GM12878 (cell line): ENCODE data around the gene TSPAN5. TPM values are rescaled to one million over a fixed set of nuclear protein-coding genes. Genes with fewer than 3 reads are reported as not detected.

Source experiments
- ATAC-seq: fragments of 200-7000 bp; cut with Tn5 transposase; 3 replicates; pipeline ENCODE4 v1.9.1; 2020; ENCODE audit warnings: mild to moderate bottlenecking, moderate library complexity
- BruUV-seq: library from RNA; stranded (reverse); fragments of 400-500 nt; replicated peaks from 2 replicates; lab custom pipeline; 2021; lab: Mats Ljungman, UMichigan
- CTCF ChIA-PET: fragments of 300-600 bp; sonication (Branson Sonifier 250); formaldehyde crosslinking; extraction: SDS; loops from one replicate; lab custom pipeline; 2021; ENCODE audit warnings: inconsistent platforms; lab: Yijun Ruan, JAX
- POLR2A ChIA-PET: fragments of 350-600 bp; formaldehyde crosslinking; extraction: SDS; loops from one replicate; lab custom pipeline; 2021; ENCODE audit warnings: inconsistent platforms; lab: Charles Lee
- RAD21 ChIA-PET: fragments of 300-600 bp; sonication (Branson Sonifier 250); formaldehyde crosslinking; loops from one replicate; lab custom pipeline; 2023; ENCODE audit warnings: antibody characterized with exemption; ENCODE audit not compliant: unreplicated experiment; lab: Charles Lee
- SMC1A ChIA-PET: fragments of 300-600 bp; sonication (Branson Sonifier 250); formaldehyde crosslinking; loops from one replicate; lab custom pipeline; 2023; ENCODE audit not compliant: unreplicated experiment, uncharacterized antibody; lab: Charles Lee
- DNase-seq: peaks from one replicate; pipeline ENCODE4 v3.0.0-alpha.2; 2011; ENCODE audit warnings: low read depth, low spot score
- FAIRE-seq: peaks from 3 replicates; lab custom pipeline; 2011; peaks lifted over from hg19 to GRCh38; lab: Jason Lieb, UNC
- H2AFZ ChIP-seq: 2 replicates; pipeline ENCODE4 v1.6.0; 2011; ENCODE audit warnings: low read depth, low read length, control low read depth; ENCODE audit not compliant: control insufficient read depth
- H3K27ac ChIP-seq: 2 replicates; pipeline ENCODE4 v1.5.1; 2011; ENCODE audit warnings: control low read depth; ENCODE audit not compliant: control insufficient read depth, insufficient read depth
- H3K27me3 ChIP-seq, 2 experiments: replicated peaks in 1 of 2; 2 replicates each; pipeline versions ENCODE4 v1.6.0 to v1.6.1; 2011; ENCODE audit warnings: low read length in 1 of 2; ENCODE audit not compliant: control insufficient read depth in 2 of 2, insufficient read depth in 2 of 2
- H3K36me3 ChIP-seq, 2 experiments: 2 replicates each; pipeline ENCODE4 v1.5.1; 2011; ENCODE audit warnings: low read length in 1 of 2; ENCODE audit not compliant: control insufficient read depth in 2 of 2, insufficient read depth in 2 of 2
- H3K4me1 ChIP-seq: 2 replicates; pipeline ENCODE4 v1.6.1; 2011; ENCODE audit warnings: mild to moderate bottlenecking, low read length, moderate library complexity, mixed read lengths; ENCODE audit not compliant: control insufficient read depth, insufficient read depth
- H3K4me2 ChIP-seq: 2 replicates; pipeline ENCODE4 v1.6.0; 2011; ENCODE audit warnings: control low read depth; ENCODE audit not compliant: control insufficient read depth, insufficient read depth
- H3K4me3 ChIP-seq: fragments of 200-600 bp; sonication (generic); 2 replicates; pipeline ENCODE4 v1.5.1; 2016
- H3K79me2 ChIP-seq: 2 replicates; pipeline ENCODE4 v1.6.0; 2011; ENCODE audit warnings: low read length; ENCODE audit not compliant: control insufficient read depth, insufficient read depth
- H3K9ac ChIP-seq: 2 replicates; pipeline ENCODE4 v1.8.0; 2011; ENCODE audit warnings: low read length, control low read depth, mixed read lengths; ENCODE audit not compliant: control insufficient read depth, insufficient read depth
- H3K9me3 ChIP-seq: replicated peaks from 3 replicates; pipeline ENCODE4 v1.5.1; 2011; ENCODE audit warnings: mild to moderate bottlenecking, low read length; ENCODE audit not compliant: control insufficient read depth, insufficient read depth
- H4K20me1 ChIP-seq: 2 replicates; pipeline ENCODE4 v1.6.0; 2011; ENCODE audit not compliant: control insufficient read depth, insufficient read depth
- DPF2 ChIP-seq: fragments of 450-650 bp; IDR thresholded peaks from 2 replicates; pipeline ENCODE4 v1.6.1; 2017; ENCODE audit warnings: mild to moderate bottlenecking
- EZH2 ChIP-seq: IDR thresholded peaks from 2 replicates; pipeline ENCODE4 v1.6.1; 2012; ENCODE audit warnings: low read depth, mild to moderate bottlenecking, control low read depth, inconsistent platforms, low read length, borderline replicate concordance; ENCODE audit not compliant: control insufficient read depth
- HDAC2 ChIP-seq: fragments of 200-600 bp; sonication (generic); IDR thresholded peaks from 2 replicates; pipeline ENCODE4 v1.6.1; 2017
- KAT2A ChIP-seq: conservative IDR thresholded peaks from 2 replicates; pipeline ENCODE4 v1.6.1; 2011; ENCODE audit warnings: low read depth, low read length; ENCODE audit not compliant: control insufficient read depth
- LARP7 ChIP-seq: fragments of 450-650 bp; IDR thresholded peaks from 2 replicates; pipeline ENCODE4 v1.6.1; 2017; ENCODE audit warnings: mild to moderate bottlenecking
- MEF2B ChIP-seq: fragments of 450-650 bp; IDR thresholded peaks from 2 replicates; pipeline ENCODE4 v1.6.1; 2018; ENCODE audit warnings: mild to moderate bottlenecking, moderate library complexity; ENCODE audit not compliant: partially characterized antibody, poor library complexity, severe bottlenecking
- PAX5 ChIP-seq: IDR thresholded peaks from 2 replicates; pipeline ENCODE4 v1.6.1; 2011; ENCODE audit warnings: low read depth, low read length, borderline replicate concordance
- PAX8 ChIP-seq: fragments of 450-650 bp; IDR thresholded peaks from 2 replicates; pipeline ENCODE4 v1.6.1; 2017; ENCODE audit warnings: mild to moderate bottlenecking, moderate library complexity
- PKNOX1 ChIP-seq: fragments of 450-650 bp; IDR thresholded peaks from 2 replicates; pipeline ENCODE4 v1.6.1; 2016; ENCODE audit warnings: mild to moderate bottlenecking
- POU2F2 ChIP-seq: IDR thresholded peaks from 3 replicates; pipeline ENCODE4 v1.6.1; 2011; ENCODE audit warnings: low read depth, mild to moderate bottlenecking, low read length, borderline replicate concordance
- SMAD5 ChIP-seq: IDR thresholded peaks from 2 replicates; pipeline ENCODE4 v1.6.1; 2016; ENCODE audit warnings: antibody characterized with exemption, low read depth
- SREBF1 ChIP-seq: IDR thresholded peaks from 2 replicates; pipeline ENCODE4 v1.6.1; 2012; ENCODE audit warnings: mild to moderate bottlenecking, low read length
- WRNIP1 ChIP-seq: IDR thresholded peaks from 2 replicates; pipeline ENCODE4 v1.6.1; 2011; ENCODE audit warnings: low read depth, low read length, improper control_type of control experiment, borderline replicate concordance
- ZBTB33 ChIP-seq: fragments of 450-650 bp; IDR thresholded peaks from 2 replicates; pipeline ENCODE4 v1.6.1; 2017; ENCODE audit warnings: mild to moderate bottlenecking
- ZZZ3 ChIP-seq: IDR thresholded peaks from 2 replicates; pipeline ENCODE4 v1.6.1; 2011; ENCODE audit warnings: low read depth; ENCODE audit not compliant: control insufficient read depth, insufficient read length
- WGBS: methylation state at CpG from one replicate; pipeline ENCODE4 v1.1.6; 2016; ENCODE audit warnings: low lambda C conversion rate; ENCODE audit not compliant: insufficient replicate concordance, insufficient coverage; ENCODE audit errors: missing lambda C conversion rate; 5-methylcytosine and 5-hydroxymethylcytosine counted together
- in situ Hi-C: fragments of 300-500 bp; cut with MboI; formaldehyde crosslinking; loops from 9 replicates; pipeline ENCODE4 v1.14.3; 2018; ENCODE audit warnings: mixed read lengths
- intact Hi-C: fragments of 100-400 bp; cut with micrococcal nuclease; formaldehyde crosslinking; loops from one replicate; pipeline ENCODE4 v1.14.2; 2022; ENCODE audit not compliant: unreplicated experiment
- polyA plus RNA-seq, 11 experiments: library from polyadenylated mRNA; depleted of rRNA in 4 of 11; unstranded in 6 of 11; stranded (reverse) in 5 of 11; fragments of >200 nt; fragmentation: Nextera tagmentation in 4 of 11; fragmentation: Illumina TruSeq in 1 of 11; extraction: Ambion mirVana in 4 of 11; extraction: Trizol in 1 of 11; gene quantifications; 1 replicate in 1 of 11; 2 replicates in 10 of 11; pipeline versions ENCODE4 v1.2.1 to v1.2.3, GENCODE V29; 2011 to 2016; ENCODE audit warnings: inconsistent platforms in 2 of 11, missing spikeins in 2 of 11, low read depth in 1 of 11
- total RNA-seq, 4 experiments: library from RNA; depleted of rRNA in 3 of 4; stranded (reverse); fragments of >200 nt in 3 of 4; fragmentation: Illumina TruSeq in 1 of 4; extraction: Trizol in 1 of 4; gene quantifications; 2 replicates each; pipeline versions ENCODE4 v1.2.1 to v1.2.3, GENCODE V29; 2013 to 2021
- TF ChIP-seq, protein P1 (sequence below): IDR thresholded peaks from 2 replicates; pipeline ENCODE4 v1.6.1; 2011; ENCODE audit warnings: low read depth, low read length, improper control_type of control experiment, borderline replicate concordance
- TF ChIP-seq, protein P2 (sequence below): fragments of 450-650 bp; IDR thresholded peaks from 2 replicates; pipeline ENCODE4 v1.6.1; 2017; ENCODE audit warnings: borderline replicate concordance

Gene TSPAN5
- total and polyA plus RNA-seq, 10 of the 15 experiments (the other 5 are each of a cell fraction or from before 2014, with no cell fraction given) = 0.09 to 8.2 (median 0.27) TPM

GRCh38 chr4:98527534-98528269 lies 130.7 kb downstream of the TSPAN5 start (continued):
- TF ChIP-seq PKNOX1 (no peak), EZH2 (no peak), POU2F2 (no peak), KAT2A (no peak), HDAC2 (no peak)
- TF ChIP-seq, protein P1, sequence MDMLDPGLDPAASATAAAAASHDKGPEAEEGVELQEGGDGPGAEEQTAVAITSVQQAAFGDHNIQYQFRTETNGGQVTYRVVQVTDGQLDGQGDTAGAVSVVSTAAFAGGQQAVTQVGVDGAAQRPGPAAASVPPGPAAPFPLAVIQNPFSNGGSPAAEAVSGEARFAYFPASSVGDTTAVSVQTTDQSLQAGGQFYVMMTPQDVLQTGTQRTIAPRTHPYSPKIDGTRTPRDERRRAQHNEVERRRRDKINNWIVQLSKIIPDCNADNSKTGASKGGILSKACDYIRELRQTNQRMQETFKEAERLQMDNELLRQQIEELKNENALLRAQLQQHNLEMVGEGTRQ = no peak

DNA sequence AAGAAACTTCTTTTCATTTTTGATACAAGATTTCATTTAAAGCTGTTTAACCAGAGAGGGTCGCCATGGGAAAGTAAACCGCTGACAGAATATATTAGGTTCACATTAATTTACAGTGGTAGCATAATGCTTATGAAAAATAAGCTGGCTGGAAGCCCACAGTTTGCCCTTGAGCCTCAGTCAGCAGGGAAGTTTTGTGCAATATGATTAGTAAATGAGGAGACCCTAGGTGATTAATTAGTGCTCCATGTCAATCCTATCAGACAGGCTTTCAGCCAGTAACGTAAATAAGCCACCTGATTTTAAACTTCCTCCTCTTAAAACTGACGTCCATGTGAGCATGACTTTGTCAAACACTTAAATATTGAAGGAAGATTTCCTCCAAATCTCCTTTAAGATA lies 134.2 kb downstream of the TSPAN5 start:
- no TSS peak for BruUV-seq
- no peak overlapping the region for H3K9ac ChIP-seq
- no peak for TF ChIP-seq LARP7
- no peak for TF ChIP-seq SREBF1
- TF ChIP-seq PAX8 = no peak
- no peak for TF ChIP-seq PKNOX1
- TF ChIP-seq, protein P2, sequence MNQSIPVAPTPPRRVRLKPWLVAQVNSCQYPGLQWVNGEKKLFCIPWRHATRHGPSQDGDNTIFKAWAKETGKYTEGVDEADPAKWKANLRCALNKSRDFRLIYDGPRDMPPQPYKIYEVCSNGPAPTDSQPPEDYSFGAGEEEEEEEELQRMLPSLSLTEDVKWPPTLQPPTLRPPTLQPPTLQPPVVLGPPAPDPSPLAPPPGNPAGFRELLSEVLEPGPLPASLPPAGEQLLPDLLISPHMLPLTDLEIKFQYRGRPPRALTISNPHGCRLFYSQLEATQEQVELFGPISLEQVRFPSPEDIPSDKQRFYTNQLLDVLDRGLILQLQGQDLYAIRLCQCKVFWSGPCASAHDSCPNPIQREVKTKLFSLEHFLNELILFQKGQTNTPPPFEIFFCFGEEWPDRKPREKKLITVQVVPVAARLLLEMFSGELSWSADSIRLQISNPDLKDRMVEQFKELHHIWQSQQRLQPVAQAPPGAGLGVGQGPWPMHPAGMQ = no peak
- no peak for TF ChIP-seq ZBTB33
- no peak for TF ChIP-seq ZZZ3
- TF ChIP-seq WRNIP1 = no peak
- TF ChIP-seq SMAD5 = no peak
- TF ChIP-seq PAX5 = no peak
- TF ChIP-seq MEF2B = no peak
- TF ChIP-seq DPF2 = no peak

More for the DNA sequence above, 134.2 kb downstream of the TSPAN5 start:
- WGBS = 49% methylated on average over 4 of the region's 4 CpGs
- Histone ChIP-seq H3K27me3 (no peaks in the 10 kb centered on the region), H3K36me3 (no peaks in the 10 kb centered on the region), H3K4me3 (no peak overlapping the region), H3K79me2 (no peaks in the 10 kb centered on the region), H3K4me2 (no peak overlapping the region), H4K20me1 (no peaks in the 10 kb centered on the region), H3K4me1 (no peaks in the 10 kb centered on the region), H2AFZ (no peak overlapping the region), H3K9me3 (no peaks in the 10 kb centered on the region), H3K27ac (no peak overlapping the region)
- FAIRE-seq (no peak), DNase-seq (no peak), ATAC-seq (no peak)
- ChIA-PET RAD21 (no interaction called here), POLR2A (interaction anchor here (1.0 to 1.3 kb wide), 2 partner anchors 35 to 54 kb away, joined by 3 read pairs; no protein-coding TSS in a partner anchor), SMC1A (no interaction called here), CTCF (no interaction called here)
- in situ Hi-C loops (no loop called here), intact Hi-C loops (no loop called here)
